ENCODE results near the gene VPS4B.
A peak's percentile ranks its signal among the peaks of the same experiment; 100 is the strongest.
"Not testable (repeated sequence)": the region's sequence is repeated elsewhere in the genome, so short reads cannot be mapped to it uniquely, and the experiment has no call there.

Gene VPS4B

GRCh38 chr18:63422087-63422863 lies at the start of gene VPS4B:
Gene VPS4B, minus strand, starts transcription at chr18:63422476. Its CDS starts 217 bp downstream, at chr18:63422259.
- peak; percentile 99 for DNase-seq (ENCODE audit: low read depth)

GRCh38 chr18:63470751-63471150 lies 48.5 kb upstream of the VPS4B start:
- DNase-seq (ENCODE audit: low read depth): no peak

GRCh38 chr18:63468575-63468974 lies 46.3 kb upstream of the VPS4B start:
- no peak for DNase-seq (ENCODE audit: low read depth)

GRCh38 chr18:63467699-63468098 lies 45.4 kb upstream of the VPS4B start:
- no peak for DNase-seq (ENCODE audit: low read depth)

- DNase-seq (ENCODE audit: low read depth): no peak
Observed at GRCh38 chr18:63465059-63465458, 42.8 kb upstream of the VPS4B start.

- DNase-seq (ENCODE audit: low read depth): no peak
Observed at GRCh38 chr18:63464434-63464833, 42.2 kb upstream of the VPS4B start.

GRCh38 chr18:63460414-63460813 lies 38.1 kb upstream of the VPS4B start:
- DNase-seq (ENCODE audit: low read depth): no peak

GRCh38 chr18:63457977-63458376 lies 35.7 kb upstream of the VPS4B start:
- DNase-seq (ENCODE audit: low read depth): no peak

- DNase-seq (ENCODE audit: low read depth): no peak
Observed at GRCh38 chr18:63454497-63454896, 32.2 kb upstream of the VPS4B start.

GRCh38 chr18:63452751-63453150 lies 30.5 kb upstream of the VPS4B start:
- not testable (repeated sequence) for DNase-seq (ENCODE audit: low read depth)

- no peak for DNase-seq (ENCODE audit: low read depth)
Observed at GRCh38 chr18:63451799-63452660, 29.8 kb upstream of the VPS4B start.

- no peak for DNase-seq (ENCODE audit: low read depth)
Observed at GRCh38 chr18:63449426-63449825, 27.1 kb upstream of the VPS4B start.

- no peak for DNase-seq (ENCODE audit: low read depth)
Observed at GRCh38 chr18:63447066-63447465, 24.8 kb upstream of the VPS4B start.

GRCh38 chr18:63446266-63446665 lies 24.0 kb upstream of the VPS4B start:
- DNase-seq (ENCODE audit: low read depth): no peak

- no peak for DNase-seq (ENCODE audit: low read depth)
Observed at GRCh38 chr18:63445037-63445436, 22.8 kb upstream of the VPS4B start.

GRCh38 chr18:63444580-63444979 lies 22.3 kb upstream of the VPS4B start:
- no peak for DNase-seq (ENCODE audit: low read depth)

GRCh38 chr18:63443829-63444228 lies 21.6 kb upstream of the VPS4B start:
- no peak for DNase-seq (ENCODE audit: low read depth)

GRCh38 chr18:63440881-63441280 lies 18.6 kb upstream of the VPS4B start:
- no peak for DNase-seq (ENCODE audit: low read depth)

- no peak for DNase-seq (ENCODE audit: low read depth)
Observed at GRCh38 chr18:63440219-63440618, 17.9 kb upstream of the VPS4B start.

GRCh38 chr18:63439334-63439733 lies 17.1 kb upstream of the VPS4B start:
- DNase-seq (ENCODE audit: low read depth): no peak

GRCh38 chr18:63438181-63438580 lies 15.9 kb upstream of the VPS4B start:
- no peak for DNase-seq (ENCODE audit: low read depth)

- no peak for DNase-seq (ENCODE audit: low read depth)
Observed at GRCh38 chr18:63433334-63433866, 11.1 kb upstream of the VPS4B start.

GRCh38 chr18:63431180-63431579 lies 8.9 kb upstream of the VPS4B start:
- no peak for DNase-seq (ENCODE audit: low read depth)
